Small intestine (tissue), 7 donors: ENCODE results near the gene TMPRSS11D. TPM values are rescaled to one million over a fixed set of nuclear protein-coding genes. Genes with fewer than 3 reads are reported as not detected.

ENCODE experiments used
- DNase-seq, 2 donors: peaks; one replicate each; pipeline versions ENCODE4 v3.0.0 to v3.0.0-alpha.2; 2013
- FAIRE-seq: peaks from 2 replicates; lab custom pipeline; 2012; peaks lifted over from hg19 to GRCh38; lab: Jason Lieb, UNC
- H3K27ac ChIP-seq, 3 donors: one replicate each; pipeline ENCODE4 v1.5.1; 2013; ENCODE audit warnings: low read length in 2 of 3, mild to moderate bottlenecking in 2 of 3, control low read depth in 1 of 3, inconsistent platforms in 1 of 3, low read depth in 1 of 3, moderate library complexity in 1 of 3
- H3K27me3 ChIP-seq, 3 donors: one replicate each; pipeline ENCODE4 v1.6.1; 2013; ENCODE audit warnings: low read length in 3 of 3, inconsistent platforms in 1 of 3; ENCODE audit not compliant: control insufficient read depth in 3 of 3, insufficient read depth in 3 of 3
- H3K36me3 ChIP-seq, 3 donors: one replicate each; pipeline ENCODE4 v1.6.1; 2013; ENCODE audit warnings: low read length in 3 of 3, inconsistent platforms in 1 of 3, low read depth in 1 of 3, mild to moderate bottlenecking in 1 of 3, moderate library complexity in 1 of 3; ENCODE audit not compliant: control insufficient read depth in 3 of 3, insufficient read depth in 2 of 3
- H3K4me1 ChIP-seq, 3 donors: one replicate each; pipeline ENCODE4 v1.6.1; 2013; ENCODE audit warnings: low read length in 2 of 3, inconsistent platforms in 1 of 3, low read depth in 1 of 3, mild to moderate bottlenecking in 1 of 3, moderate library complexity in 1 of 3; ENCODE audit not compliant: control insufficient read depth in 3 of 3, insufficient read depth in 2 of 3
- H3K4me3 ChIP-seq, 3 donors: one replicate each; pipeline ENCODE4 v1.5.1; 2013; ENCODE audit warnings: low read length in 3 of 3, control low read depth in 1 of 3, inconsistent platforms in 1 of 3, low read depth in 1 of 3, mild to moderate bottlenecking in 1 of 3, moderate library complexity in 1 of 3
- H3K9me3 ChIP-seq, 2 donors: one replicate each; pipeline ENCODE4 v1.6.1; 2013; ENCODE audit warnings: low read depth in 1 of 2, low read length in 1 of 2; ENCODE audit not compliant: control insufficient read depth in 2 of 2, insufficient read depth in 1 of 2
- WGBS, 3 donors: extraction: QIAGEN DNeasy Blood & Tissue Kit; methylation state at CpG; one replicate each; pipeline ENCODE4 v1.1.7; 2013; 5-methylcytosine and 5-hydroxymethylcytosine counted together
- polyA plus RNA-seq, 4 donors: library from polyadenylated mRNA; stranded (reverse) in 3 of 4; unstranded in 1 of 4; fragments of 200-250 nt in 3 of 4; fragments of 120-200 nt in 1 of 4; gene quantifications; one replicate each; pipeline versions ENCODE4 v1.2.1 to v1.2.3, GENCODE V29; 2013
- donor health status: healthy with polysubstance abuse.
- donor health status: control.
- donor health status: control.
- donor health status: Bipolar disorder and iron deficiency.
- donor health status: healthy.

The TMPRSS11D gene
- polyA plus RNA-seq, 4 donors: 0.03 to 0.06 TPM; not detected in 2

- DNase-seq (no peak), FAIRE-seq (no peak)
- Histone ChIP-seq H3K4me3 (no peak overlapping the region), H3K27me3 (no peaks in the 10 kb centered on the region), H3K4me1 (no peaks in the 10 kb centered on the region), H3K9me3 (peaks cover 0 to 1% of the 10 kb centered on the region in 2 donors), H3K36me3 (no peaks in the 10 kb centered on the region), H3K27ac (no peak overlapping the region)
- WGBS, 3 donors: 13 to 60% (median 34%) methylated on average over 2 of the region's 2 CpGs
These were observed 104.2 kb downstream of the TMPRSS11D start for GRCh38 chr4:67779631-67780030.

GRCh38 chr4:67776746-67777145, 107.1 kb downstream of the TMPRSS11D start:
- DNase-seq (no peak), FAIRE-seq (no peak)

More at GRCh38 chr4:67776746-67777145, 107.1 kb downstream of the TMPRSS11D start:
- Histone ChIP-seq H3K27ac (no peak overlapping the region), H3K27me3 (no peaks in the 10 kb centered on the region), H3K36me3 (no peaks in the 10 kb centered on the region), H3K4me3 (no peak overlapping the region), H3K4me1 (no peaks in the 10 kb centered on the region), H3K9me3 (peaks cover 0 to 4% of the 10 kb centered on the region in 2 donors)
- WGBS, 3 donors: 55 to 71% (median 70%) methylated on average over 1 of the region's 1 CpG

Other genes with a start within 250 kb of the TMPRSS11D start
- gene UBA6, start 182.8 kb downstream of the TMPRSS11D start, polyA plus RNA-seq: 10 to 100 TPM in 2 of 4 donors, 1 to 10 TPM in 2; 5.4 to 25.8 (median 9.1) TPM
- under 1 TPM in 1 of 4 donors, not detected in 3; 0.47 TPM for gene GNRHR, start 129.6 kb downstream of the TMPRSS11D start, polyA plus RNA-seq
- under 1 TPM in 2 of 4 donors, not detected in 2; 0.01 TPM for gene TMPRSS11A, start 79.5 kb upstream of the TMPRSS11D start, polyA plus RNA-seq
- not detected for gene TMPRSS11F, start 245.9 kb upstream of the TMPRSS11D start, polyA plus RNA-seq